ENCODE results near the gene PALM. TPM values are rescaled to one million over a fixed set of nuclear protein-coding genes. Genes with fewer than 3 reads are reported as not detected.
A peak's percentile ranks its signal among the peaks of the same experiment; 100 is the strongest.

The PALM gene
- polyA plus RNA-seq, 1 donor (not counting 4 experiments of a cell fraction or from before 2014, with no cell fraction given), result not detected

GRCh38 chr19:661427-662196, 47.1 kb upstream of the PALM start:
- peaks cover 9 to 10% of the 10 kb centered on the region in 2 experiments for H3K36me3 ChIP-seq (ENCODE audit: control insufficient read depth in 2 of 2, extremely low read depth in 1 of 2, insufficient read depth in 2 of 2, low read length in 2 of 2)
- H3K9me1 ChIP-seq (ENCODE audit: control insufficient read depth, extremely low read depth, insufficient read depth, low read length), result peaks cover 6% of the 10 kb centered on the region
- peak overlapping the region; percentile 86 for H3K9ac ChIP-seq (ENCODE audit: control insufficient read depth, extremely low read depth, insufficient read depth, low read length)
- peaks cover 48% of the 10 kb centered on the region for H3K4me1 ChIP-seq (ENCODE audit: control insufficient read depth, extremely low read depth, insufficient read depth, low read length)
- dilution Hi-C loops (cut with MboI; ENCODE audit: extremely low pct_ligation_motif_present, low sequenced_read_pairs), result no loop called here
- H3K79me2 ChIP-seq (ENCODE audit: control insufficient read depth, insufficient read depth, low read length), result peaks cover 64% of the 10 kb centered on the region
- TF ChIP-seq, protein P1, sequence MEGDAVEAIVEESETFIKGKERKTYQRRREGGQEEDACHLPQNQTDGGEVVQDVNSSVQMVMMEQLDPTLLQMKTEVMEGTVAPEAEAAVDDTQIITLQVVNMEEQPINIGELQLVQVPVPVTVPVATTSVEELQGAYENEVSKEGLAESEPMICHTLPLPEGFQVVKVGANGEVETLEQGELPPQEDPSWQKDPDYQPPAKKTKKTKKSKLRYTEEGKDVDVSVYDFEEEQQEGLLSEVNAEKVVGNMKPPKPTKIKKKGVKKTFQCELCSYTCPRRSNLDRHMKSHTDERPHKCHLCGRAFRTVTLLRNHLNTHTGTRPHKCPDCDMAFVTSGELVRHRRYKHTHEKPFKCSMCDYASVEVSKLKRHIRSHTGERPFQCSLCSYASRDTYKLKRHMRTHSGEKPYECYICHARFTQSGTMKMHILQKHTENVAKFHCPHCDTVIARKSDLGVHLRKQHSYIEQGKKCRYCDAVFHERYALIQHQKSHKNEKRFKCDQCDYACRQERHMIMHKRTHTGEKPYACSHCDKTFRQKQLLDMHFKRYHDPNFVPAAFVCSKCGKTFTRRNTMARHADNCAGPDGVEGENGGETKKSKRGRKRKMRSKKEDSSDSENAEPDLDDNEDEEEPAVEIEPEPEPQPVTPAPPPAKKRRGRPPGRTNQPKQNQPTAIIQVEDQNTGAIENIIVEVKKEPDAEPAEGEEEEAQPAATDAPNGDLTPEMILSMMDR (optimal IDR thresholded peaks at IDR 0.05 in 1 of 3, IDR thresholded peaks at IDR 0.05 in 1 of 3, conservative IDR thresholded peaks at IDR 0.05 in 1 of 3; ENCODE audit: extremely low read depth in 1 of 3, insufficient read depth in 2 of 3, low read length in 3 of 3), result no peak
- FAIRE-seq (peak; percentile 56), DNase-seq (ENCODE audit: low read depth, low spot score) (no peak)
- no peaks in the 10 kb centered on the region for H3K9me3 ChIP-seq (ENCODE audit: control insufficient read depth, low read depth, low read length)
- peaks cover 46% of the 10 kb centered on the region for H4K20me1 ChIP-seq (ENCODE audit: control insufficient read depth, extremely low read depth, insufficient read depth, low read length)
- peak overlapping the region; percentile 84 to 96 (median 85) for H3K4me3 ChIP-seq (ENCODE audit: control insufficient read depth in 2 of 3, extremely low read depth in 1 of 3, insufficient read depth in 2 of 3, low read depth in 1 of 3, low read length in 3 of 3)
- H3K27ac ChIP-seq (ENCODE audit: control insufficient read depth, insufficient read depth, low read length), result peak overlapping the region; percentile 96
- no peaks in the 10 kb centered on the region for H3K27me3 ChIP-seq (ENCODE audit: control insufficient read depth, extremely low read depth, insufficient read depth, low read length)
- H3K4me2 ChIP-seq (ENCODE audit: control insufficient read depth, extremely low read depth, insufficient read depth, low read depth, low read length), result peak overlapping the region; percentile 99
- H2AFZ ChIP-seq (ENCODE audit: control insufficient read depth, low read length), result no peak overlapping the region

DNA sequence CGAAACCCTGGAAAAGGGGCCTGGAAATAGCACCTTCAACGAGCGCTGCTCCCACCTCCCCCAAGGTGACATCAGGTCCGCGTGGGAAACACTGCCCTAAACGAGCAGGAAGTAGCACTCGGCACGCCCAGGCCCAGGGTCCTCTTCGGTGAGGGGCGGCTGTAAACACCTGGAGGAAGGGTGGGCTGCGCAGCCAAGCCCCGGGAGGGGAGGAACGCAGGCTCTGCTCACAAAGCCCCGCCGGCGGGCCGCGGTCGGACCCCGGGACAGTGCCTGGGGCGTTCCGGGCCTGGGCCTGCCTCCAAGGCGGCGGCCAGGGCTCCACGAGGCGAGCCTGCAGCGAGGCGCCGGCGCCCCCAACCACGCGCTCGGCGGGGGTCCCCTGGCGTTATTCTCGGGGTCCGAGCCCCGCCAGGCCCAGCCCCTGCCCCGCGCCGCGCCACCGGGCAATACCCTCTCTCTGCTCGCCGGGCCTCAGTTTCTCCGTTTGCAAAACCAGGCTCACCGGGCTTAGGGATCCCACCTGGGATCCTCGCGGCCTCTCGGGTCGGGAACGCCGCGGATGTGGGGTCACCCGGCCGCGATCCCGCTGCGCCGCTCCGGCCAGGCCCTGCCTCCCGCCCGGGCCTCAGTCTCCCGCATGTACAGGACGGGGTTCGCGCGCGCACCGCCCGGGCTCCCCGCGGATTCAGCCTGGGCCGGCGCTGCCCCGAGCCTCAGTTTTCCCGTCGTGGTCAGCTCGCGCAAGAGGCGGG, 46.4 kb upstream of the PALM start:
- dilution Hi-C loops (cut with MboI; ENCODE audit: extremely low pct_ligation_motif_present, low sequenced_read_pairs), result no loop called here
- no peak for FAIRE-seq

More for the DNA sequence above, 46.4 kb upstream of the PALM start:
- H3K9me1 ChIP-seq (ENCODE audit: control insufficient read depth, extremely low read depth, insufficient read depth, low read length), result peaks cover 6% of the 10 kb centered on the region
- peaks cover 56% of the 10 kb centered on the region for H3K79me2 ChIP-seq (ENCODE audit: control insufficient read depth, insufficient read depth, low read length)
- H3K9ac ChIP-seq (ENCODE audit: control insufficient read depth, extremely low read depth, insufficient read depth, low read length), result peak overlapping the region; percentile 86
- peaks cover 39% of the 10 kb centered on the region for H4K20me1 ChIP-seq (ENCODE audit: control insufficient read depth, extremely low read depth, insufficient read depth, low read length)
- peak overlapping the region; percentile 96 for H3K27ac ChIP-seq (ENCODE audit: control insufficient read depth, insufficient read depth, low read length)
- TF ChIP-seq EZH2 (IDR thresholded peaks at IDR 0.05; ENCODE audit: low read length), result no peak
- TF ChIP-seq, protein P1 (optimal IDR thresholded peaks at IDR 0.05 in 1 of 3, IDR thresholded peaks at IDR 0.05 in 1 of 3, conservative IDR thresholded peaks at IDR 0.05 in 1 of 3; ENCODE audit: extremely low read depth in 1 of 3, insufficient read depth in 2 of 3, low read length in 3 of 3), result no peak
- H3K36me3 ChIP-seq (ENCODE audit: control insufficient read depth in 2 of 2, extremely low read depth in 1 of 2, insufficient read depth in 2 of 2, low read length in 2 of 2), result peaks cover 9% of the 10 kb centered on the region in 2 experiments
- peaks cover 48% of the 10 kb centered on the region for H3K4me1 ChIP-seq (ENCODE audit: control insufficient read depth, extremely low read depth, insufficient read depth, low read length)
- peak overlapping the region; percentile 84 to 96 (median 85) for H3K4me3 ChIP-seq (ENCODE audit: control insufficient read depth in 2 of 3, extremely low read depth in 1 of 3, insufficient read depth in 2 of 3, low read depth in 1 of 3, low read length in 3 of 3)
- H3K27me3 ChIP-seq (ENCODE audit: control insufficient read depth, extremely low read depth, insufficient read depth, low read length), result no peaks in the 10 kb centered on the region
- peak overlapping the region; percentile 99 for H3K4me2 ChIP-seq (ENCODE audit: control insufficient read depth, extremely low read depth, insufficient read depth, low read depth, low read length)
- DNase-seq (ENCODE audit: low read depth, low spot score), result no peak
- no peaks in the 10 kb centered on the region for H3K9me3 ChIP-seq (ENCODE audit: control insufficient read depth, low read depth, low read length)
- no peak overlapping the region for H2AFZ ChIP-seq (ENCODE audit: control insufficient read depth, low read length)
